NCI-H345 (cell line): ENCODE results near the gene NOL4.

Source experiments
- DNase-seq: peaks from one replicate; lab custom pipeline; 2025; lab: John Stamatoyannopoulos, UW

NOL4 gene

DNA sequence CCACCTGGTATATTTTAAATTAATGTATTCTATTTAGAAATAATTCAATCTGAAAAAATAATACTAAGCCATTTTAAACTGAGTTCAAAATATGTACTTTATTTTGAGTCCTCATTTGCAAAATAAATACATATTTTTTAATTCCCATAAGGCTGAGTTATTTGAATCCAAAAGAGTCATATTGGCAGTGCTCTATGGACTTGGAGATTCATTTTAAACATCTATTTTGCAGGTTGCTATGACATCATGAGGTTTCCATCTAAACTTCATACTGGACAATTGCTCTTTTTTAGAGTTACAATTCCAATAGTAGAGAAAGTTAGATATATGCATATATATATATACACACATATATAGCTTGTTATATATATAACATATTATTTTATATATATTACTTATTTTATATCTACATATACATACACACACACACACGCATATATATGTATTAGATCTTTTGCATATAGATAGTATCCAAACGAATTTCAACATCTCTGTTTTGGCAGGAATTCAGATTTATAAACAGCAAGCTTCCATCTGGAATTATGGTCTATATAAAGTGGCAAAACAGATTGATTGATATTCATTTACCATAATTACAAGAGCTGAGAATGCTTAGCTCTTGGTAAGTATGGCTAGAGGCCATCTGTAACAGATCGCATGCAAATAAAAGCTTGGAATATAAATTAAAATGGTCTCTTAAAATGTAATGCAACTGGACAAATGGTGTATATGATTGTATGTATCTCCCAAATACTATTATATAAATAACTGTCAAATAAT is 34.9 kb downstream of the NOL4 start:
- no peak for DNase-seq
